Measurements from ENCODE around the gene BNC2.

Gene BNC2

DNA sequence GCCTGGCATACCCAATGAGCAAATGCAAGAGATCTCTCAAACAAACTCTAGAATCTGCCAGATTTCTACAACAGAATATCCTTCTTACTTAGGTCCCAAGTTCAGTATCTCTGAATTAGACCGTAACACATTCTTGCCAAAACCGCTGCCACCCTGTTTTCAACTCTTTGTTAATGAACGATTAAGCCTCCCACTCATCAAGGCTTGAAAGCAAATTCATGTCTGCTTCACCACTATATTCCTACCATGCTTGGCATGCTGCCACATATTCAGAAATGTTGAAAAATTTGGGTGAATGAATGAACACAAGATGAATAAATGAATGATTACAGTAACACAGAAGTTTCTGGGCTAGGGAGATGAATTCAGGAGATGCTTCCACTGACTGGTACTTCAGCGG, 119.9 kb downstream of the BNC2 start:
- DNase-seq: no peak

DNA sequence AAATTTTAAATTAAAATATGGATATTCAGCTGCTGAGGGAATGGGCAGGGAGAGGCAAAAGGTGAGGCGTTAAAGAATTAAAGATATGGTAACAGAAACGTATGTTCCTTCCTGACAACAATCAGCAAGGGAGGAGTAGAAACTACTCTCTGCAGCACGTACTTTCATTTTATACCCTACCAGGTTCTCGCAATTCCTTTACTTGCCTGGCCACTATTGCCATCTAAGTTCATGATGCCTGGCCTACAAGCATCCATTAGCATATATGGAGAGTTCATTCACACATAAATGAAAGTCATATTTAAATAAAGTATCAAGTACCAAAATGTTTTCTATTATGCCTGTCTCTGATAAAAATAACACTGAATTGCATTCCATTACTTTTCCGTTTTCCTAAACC, 125.1 kb downstream of the BNC2 start:
- no peak for DNase-seq

DNA sequence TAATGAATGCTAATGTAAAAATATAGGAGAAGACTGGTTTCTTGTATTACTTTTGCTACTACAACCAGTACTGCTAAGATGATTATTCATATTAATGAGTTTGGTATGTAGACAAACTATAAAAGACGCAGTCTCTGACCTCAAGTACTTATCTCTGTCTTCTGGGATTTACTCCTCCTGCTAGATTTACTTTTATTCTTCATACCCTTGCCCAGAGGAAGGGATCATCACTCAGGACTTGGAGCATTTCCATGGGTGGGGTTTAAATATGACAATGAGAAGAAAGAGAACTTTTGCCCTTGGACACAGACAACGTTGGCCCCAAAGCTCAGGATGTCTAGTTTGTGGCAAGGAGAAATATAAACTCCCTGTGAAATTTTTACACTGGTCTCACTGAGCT, 126.1 kb downstream of the BNC2 start:
- DNase-seq: no peak

DNA sequence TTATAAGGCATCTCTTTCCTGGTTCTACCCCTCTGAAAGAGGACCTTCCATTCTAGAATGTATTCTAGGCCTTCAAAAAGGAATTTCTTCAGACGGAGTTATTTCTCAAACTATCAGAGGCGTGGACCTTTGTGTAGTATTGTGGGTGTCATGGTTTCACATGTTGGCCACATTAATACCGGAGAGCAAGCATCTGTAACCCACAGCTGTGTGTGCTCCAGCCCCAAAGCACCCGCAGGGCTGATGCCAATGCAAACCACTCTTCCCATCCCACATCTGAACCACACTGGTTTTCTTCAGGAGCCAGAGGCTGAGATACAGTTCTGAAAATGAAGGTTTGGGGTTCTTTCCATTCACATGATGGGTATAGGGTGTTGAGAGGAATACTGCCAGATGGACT, 127.1 kb downstream of the BNC2 start:
- DNase-seq: no peak

DNA sequence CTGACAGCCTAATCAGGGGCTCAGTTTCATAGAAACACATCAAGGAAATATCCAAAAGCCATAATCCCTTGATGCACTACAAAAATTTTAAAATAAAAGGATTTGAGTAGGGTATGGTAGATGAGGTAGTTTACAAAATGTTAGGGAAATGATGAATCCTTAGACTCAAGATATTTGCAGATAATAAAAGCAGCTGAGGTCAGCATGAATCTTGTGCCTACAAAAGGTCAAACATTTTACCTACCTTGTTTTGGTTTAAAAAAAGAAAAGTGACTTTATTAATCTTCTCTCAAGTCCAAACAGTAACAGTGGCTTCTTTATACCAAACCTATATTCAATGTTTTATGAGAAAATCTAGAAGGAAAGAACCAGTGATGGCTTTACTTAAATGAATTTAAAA, 135.5 kb downstream of the BNC2 start:
- DNase-seq: no peak

DNA sequence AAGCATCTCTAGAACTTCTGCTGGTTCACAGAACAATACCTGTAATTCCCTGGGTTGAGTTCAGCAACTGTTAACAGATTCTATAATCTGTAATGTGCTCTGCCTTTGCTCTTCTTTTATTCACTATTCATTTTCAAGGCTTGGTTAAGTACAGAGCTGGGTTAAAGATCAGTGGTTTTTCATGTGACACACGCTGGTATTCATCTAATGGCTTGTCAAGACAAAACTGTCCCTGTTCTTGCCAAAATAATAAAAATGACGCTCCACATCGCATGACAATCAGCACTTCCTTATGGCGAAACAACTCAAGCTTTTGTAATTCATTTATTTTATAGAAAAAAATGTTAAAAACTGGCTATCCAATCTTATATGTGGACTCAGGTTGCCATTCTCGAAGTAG, 137.9 kb downstream of the BNC2 start:
- no peak for DNase-seq

DNA sequence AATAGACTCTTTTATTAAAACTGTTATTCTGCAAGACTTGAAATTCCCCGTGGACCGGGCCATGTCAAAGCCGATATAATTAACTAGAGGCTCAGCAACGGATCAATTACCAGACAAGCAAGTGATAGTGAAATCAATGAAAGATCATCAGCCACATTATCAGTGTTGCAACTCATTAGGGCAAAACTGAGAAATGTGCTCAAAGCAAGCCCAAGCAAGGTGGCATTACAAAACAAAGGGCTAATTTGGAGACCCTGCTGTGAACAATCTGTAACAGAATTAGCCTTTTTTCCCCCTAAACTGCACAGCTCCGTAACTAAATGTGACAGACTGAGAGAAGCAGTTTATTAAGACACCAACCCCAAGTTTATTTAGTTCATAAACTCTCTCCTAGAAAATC, 140.3 kb downstream of the BNC2 start:
- no peak for DNase-seq

DNA sequence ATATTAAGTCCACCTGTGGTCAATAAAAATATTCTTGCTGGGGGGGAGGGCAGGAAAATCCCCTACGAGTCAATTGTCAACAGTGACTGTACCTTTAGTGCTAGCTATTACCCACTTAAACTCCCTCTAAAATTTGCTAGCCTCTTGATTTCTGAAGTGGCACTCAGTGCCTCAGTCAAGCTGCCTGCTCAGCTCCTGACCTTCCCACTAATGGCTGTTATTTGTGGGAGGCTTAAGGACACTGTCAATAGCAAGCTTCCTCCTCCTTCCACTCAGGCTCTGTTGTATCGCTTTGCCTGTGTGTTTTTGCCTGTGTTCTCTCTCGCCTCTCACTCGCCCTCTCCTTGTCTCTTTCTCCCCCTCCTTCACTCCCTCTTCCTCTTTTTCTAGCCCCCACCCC, 140.8 kb downstream of the BNC2 start:
- no peak for DNase-seq

DNA sequence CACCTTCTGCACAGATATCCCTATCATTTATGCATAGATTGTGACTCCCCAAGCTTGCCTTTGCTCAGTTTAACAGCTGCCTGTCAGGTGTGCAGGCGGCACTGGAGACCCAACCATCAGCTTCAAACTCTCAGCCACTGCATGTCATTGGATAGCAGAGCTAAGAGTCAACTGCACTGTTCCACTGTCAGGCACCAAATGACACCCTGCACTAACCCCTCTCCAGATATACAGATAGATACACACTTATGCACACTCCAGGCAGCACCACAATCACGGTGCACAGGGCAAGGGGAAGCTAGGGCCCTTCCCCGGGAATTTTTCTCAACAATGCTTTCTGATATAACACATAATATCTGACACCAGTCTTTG, 142.3 kb downstream of the BNC2 start:
- no peak for DNase-seq

DNA sequence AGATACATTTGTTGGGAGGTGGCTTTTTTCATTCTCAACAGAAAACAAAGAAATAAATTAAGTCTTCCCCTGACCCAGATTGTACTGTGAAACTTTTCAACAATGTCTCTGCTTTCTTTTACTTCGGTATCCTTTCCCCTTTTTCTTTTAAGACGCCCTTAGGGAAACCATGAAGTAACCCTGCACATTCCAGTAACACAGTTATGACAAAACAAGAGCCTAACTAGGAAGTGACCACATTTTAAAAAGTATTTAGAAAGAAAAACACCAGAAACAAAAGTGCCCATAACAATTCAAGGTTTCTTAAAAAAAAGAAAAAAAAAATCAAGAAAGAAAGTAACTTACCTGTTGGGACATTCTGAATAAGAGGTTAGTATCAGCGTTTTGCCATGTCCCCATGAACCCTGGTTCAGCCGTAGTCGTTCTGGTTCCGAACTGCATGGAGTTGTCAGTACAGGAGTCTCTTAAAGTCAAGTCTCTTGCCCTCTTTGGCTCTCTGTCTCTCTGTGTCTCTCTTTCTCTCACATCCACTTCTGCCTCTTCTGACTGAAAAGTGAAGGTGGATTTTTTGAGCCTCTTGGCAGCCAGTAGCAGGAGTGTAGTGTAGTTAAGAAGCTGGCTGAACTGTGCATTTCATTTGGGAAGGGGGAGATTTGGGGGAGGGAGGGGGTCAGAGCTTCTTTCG, 142.9 kb downstream of the BNC2 start:
- DNase-seq: no peak

DNA sequence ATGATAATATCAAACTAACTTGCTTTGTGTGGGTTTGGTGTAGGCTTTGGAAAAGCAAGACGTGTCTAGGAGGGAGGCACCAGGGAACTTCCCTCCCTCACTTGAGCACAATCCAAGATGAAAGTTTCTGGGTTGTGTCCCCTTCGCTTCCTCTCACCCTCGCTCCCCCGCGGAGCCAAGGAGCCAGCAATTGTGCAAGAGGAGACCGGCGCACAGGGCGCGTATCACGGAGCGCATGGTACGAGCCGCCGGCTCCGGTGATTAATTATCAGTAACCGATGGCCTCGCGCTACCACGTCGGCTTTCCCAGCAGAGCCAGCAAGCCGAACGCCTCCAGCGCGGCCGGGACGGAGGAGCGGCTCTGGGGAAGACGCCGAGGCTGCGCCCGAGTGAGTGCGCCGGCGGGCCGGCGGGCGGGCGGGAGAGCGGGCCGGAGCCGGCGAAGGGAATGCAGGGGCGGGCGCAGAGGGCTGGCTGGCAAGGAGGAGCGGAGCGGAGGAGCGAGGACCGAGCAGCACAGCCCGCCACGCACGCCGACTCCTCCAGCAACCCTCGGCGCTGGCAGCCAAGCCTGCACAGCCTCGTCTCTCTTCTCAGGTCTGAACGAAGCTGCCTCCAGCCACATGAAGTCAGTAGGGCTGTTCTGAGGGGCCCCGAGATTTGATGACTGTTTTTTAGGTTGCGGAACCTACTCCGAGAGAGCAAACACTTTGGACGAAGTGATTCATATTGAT, 143.6 kb downstream of the BNC2 start:
- peak; percentile 28 for DNase-seq

DNA sequence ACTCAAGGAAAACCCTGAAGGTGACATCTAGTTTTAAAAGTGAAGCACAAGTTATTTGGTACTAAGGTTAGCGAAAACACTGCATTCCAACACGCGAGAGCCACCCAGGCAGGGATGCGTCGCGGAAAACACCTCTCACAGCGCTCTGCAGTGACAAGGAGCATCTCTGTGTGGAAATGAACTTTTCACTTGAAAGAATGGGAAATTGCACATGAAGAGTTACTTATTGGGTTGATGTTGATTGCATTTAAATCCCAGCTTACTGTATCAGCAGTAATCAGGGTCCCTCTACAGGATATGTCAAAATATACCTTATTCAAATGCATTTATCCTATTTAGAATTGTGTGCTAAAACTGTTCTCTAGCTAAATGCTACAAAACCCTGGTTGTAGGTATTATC, 144.4 kb downstream of the BNC2 start:
- no peak for DNase-seq

DNA sequence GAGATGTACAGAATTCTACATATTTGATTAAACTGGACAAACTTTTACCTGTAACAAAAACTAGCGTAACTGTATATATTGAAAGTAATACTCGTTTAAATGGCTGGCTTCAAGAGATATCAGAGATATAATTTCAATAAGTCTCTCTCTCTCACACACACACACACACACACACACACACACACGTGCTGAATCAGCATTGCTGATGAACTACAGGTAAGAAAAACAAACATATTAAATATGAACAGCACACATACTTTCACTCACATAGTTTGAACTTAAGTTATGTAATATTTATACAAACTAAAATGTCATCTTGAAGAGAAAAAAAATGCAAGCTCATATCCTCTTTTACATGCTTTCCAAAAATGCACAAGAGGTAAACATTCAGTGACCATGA, 145.4 kb downstream of the BNC2 start:
- no peak for DNase-seq

DNA sequence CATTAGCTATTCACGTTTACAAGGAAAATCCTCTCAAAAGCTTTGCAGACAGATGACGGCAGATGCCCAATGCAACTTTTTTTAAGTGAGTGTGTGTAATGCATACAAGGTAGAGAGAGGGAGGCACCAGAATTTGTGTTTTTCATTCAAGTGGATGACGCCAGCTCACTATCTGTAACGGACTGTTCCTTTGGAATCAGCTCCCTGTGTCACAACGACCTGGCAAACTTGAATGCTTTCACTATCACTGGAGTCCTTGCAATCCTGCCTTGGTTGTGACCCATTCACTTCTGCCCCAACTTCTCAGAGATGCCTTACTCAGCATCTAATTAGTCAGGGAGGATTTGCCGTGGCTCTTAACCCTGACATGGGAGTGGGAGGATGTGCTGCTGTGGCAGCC, 148.5 kb downstream of the BNC2 start:
- DNase-seq: no peak

DNA sequence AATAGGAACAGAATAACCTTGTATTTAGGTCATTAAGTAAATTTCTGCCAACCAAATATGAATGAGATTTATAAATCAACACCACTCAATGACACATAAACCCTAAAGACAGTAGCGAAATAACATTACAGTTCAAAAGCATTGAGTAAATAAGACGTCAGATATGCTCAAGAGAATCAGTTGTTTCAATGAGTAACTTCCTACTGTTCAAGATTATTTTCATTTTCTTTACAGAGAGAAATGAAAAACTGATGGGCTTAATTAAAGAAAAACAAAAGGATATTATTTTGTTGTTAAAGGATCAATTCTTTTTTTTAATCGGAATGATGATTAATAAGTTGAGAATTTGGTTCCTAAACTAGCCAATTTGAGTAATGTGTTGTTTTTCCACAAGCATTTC, 150.1 kb downstream of the BNC2 start:
- DNase-seq: no peak

DNA sequence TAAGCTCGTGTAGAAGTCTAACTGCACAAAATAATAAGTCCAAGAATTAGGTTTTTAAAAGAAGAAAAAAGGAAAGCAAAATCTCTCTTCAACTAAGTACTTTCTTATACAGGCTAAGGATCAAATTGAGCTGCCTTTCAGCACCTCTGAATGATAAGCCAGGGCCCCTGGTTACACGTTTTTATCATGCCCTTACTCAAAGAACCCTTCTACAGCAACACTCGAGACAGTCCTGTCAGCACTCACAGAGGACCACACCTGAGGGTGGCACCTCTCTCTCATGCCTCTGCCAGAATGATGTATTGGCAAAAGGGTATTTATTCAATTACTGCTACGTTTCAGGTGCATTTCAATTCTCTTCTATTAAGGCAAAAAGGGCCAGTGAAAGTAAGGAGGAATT, 150.5 kb downstream of the BNC2 start:
- no peak for DNase-seq

DNA sequence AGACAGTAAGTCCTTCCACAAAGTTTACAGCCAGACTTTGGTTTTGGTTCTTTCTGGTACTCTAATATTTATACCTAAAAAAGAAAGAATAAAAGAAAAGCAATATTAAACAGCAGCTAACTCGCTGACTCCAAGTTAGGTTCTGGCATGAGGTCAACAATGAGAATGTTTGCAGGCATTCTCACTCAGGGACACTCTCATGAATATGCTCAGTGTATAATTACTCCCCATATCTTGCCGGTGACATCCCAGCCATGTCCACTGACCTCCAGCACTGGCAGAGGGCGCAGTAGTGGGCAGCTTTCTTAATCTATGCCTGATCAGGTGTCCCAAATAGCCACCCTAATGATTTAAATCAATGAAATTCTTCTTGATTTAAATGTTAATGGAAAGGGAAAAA, 151.5 kb downstream of the BNC2 start:
- no peak for DNase-seq

DNA sequence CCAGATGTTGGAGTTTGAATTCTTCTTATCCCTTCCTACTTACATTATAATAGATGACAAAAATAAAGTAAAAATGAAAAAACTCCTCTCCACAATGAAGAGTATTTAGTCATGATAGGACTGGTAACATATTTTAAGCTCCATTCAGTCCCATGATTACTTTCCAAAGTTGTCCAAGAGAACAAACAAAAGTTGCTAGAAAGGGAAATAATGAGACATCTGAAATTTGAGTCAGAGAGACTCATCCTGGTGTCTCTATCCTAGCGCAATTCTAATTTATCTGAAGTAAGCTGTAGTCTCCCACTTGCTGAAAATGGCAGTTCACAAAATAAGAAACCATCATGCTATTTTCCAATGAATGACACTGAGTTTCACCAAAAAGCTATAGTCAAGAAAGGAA, 152.2 kb downstream of the BNC2 start:
- no peak for DNase-seq

DNA sequence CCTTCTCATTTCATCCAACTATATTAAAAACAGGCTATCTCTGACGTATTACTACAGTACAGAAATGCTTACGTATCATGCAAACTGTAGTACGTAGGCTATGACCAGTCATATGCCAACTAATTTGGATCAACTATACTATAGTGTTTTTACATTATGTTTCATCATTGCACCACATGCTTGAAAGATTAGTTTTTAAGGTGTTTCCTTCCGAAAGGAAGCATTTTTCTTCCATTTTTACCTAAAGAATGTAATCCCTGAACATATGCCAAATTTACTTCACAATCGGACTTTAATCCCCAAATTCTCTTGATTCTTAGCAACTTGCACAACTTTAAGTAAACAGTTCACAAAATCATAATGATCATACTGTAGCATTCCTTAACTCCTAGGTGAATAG, 153.9 kb downstream of the BNC2 start:
- DNase-seq: no peak

DNA sequence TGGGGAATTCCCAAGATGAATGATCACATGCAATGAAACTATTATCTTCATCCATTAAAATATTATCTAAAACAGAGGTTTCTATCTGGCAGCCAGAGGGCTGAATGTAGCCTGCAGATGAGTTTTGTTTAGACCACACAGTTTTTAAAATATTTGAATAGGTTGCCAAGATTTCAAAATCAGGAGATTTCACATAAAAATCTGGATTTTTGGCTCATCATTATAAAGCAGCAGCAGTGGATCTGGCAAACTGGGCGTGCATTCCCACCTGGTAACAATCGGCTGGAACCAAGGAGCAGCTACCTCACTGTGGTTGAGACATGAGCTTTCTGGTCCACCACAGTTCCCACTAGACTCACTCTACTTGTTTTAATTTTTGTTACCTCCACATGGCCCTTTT, 155.1 kb downstream of the BNC2 start:
- no peak for DNase-seq

DNA sequence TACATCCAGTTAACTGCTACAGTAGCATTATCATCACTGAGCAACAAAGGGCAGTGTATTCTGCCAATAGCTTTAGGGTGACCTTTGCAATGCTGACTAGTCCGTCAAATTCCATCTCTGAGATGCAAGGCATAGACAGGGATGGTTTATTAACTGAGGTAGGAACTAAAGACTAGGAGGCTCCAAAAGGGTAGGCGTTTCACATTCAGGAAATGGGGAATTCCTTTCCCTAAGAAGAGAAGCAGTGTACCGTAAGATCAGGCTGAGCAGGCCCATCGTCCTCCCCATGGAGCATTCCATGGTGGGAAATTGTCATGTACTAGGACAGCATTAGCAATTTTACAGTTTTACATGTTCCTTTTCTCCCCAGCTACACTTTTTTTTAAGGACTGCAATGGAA, 157.7 kb downstream of the BNC2 start:
- DNase-seq: no peak

DNA sequence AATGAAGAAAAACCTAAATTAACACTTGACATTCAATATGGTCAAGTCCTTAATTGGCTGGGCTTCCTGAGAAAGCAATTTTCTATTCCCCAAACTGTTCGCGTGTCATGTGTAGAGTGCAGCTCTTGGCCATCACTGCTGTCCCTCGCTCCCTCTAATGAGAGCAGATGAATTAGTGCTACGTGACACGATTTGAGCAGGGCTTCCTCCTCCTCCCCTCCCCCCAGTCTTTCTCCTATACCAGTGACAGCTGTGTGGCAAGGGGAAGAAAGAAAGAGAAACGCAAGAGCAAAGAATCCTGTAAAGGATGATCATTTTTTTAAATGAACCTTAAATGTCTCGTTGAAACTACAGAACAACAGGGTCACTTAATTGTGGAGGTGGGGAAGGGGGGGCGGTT, 159.6 kb downstream of the BNC2 start:
- DNase-seq: no peak

DNA sequence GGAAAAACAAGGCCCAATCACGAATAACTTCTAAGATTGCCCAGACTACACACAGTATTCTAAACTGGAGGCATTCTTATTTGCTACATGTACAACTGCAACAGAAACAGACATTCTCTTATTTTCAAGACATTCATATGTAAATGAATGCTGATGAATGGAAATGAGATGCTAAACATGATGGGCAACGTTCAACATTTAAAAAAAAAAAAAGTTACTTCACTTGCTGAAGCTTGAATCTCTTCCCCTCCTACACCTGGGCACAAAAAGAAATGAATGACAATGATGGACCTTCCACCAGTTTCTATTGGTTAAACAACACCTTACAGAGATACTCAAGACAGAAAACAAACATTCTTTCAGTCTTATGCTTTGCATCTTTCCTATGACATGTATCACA, 160.5 kb downstream of the BNC2 start:
- DNase-seq: no peak

DNA sequence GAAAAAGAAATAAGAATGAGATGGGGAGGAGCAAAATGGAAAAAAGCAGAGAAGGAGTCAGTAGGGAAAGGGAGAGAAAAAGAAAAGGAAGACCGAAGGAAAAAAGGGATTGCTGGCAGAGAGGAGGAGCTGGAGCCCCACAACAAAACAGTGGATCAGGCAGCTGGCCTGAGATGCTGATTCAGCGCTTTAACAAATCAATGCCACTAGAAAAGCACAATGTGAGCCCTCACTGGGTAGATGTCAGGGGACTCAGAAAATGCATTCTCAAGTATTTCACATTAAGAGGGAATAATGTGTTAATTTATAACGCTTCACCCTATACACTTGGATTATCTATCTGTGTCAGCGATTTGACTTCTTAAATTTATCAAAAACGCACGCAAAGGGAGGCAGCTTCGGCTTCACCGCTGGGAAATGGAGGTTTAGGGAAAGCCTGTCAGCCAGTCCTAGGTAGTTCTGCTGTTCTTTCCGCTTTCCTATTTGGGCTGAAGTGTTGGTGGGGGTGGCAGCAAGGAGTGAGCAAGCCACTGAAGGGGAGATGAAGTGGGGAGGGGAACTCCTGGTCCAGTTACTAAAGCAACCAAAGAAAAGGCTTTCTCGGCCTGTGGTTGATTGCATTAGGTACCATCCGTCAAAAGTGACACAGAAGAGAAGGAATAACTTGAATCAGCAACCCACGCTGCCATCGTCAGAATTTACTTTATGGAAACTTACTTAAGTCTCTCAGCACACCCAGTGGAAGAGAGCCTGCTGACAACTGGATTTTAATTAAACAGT, 161.6 kb downstream of the BNC2 start:
- no peak for DNase-seq

Data from NCI-H1048 (cell line).